ENCODE results near the gene CACNA1S. TPM values are rescaled to one million over a fixed set of nuclear protein-coding genes. Genes with fewer than 3 reads are reported as not detected.

CACNA1S gene
- total RNA-seq, 2 experiments from 2014 or later, result not detected

DNA sequence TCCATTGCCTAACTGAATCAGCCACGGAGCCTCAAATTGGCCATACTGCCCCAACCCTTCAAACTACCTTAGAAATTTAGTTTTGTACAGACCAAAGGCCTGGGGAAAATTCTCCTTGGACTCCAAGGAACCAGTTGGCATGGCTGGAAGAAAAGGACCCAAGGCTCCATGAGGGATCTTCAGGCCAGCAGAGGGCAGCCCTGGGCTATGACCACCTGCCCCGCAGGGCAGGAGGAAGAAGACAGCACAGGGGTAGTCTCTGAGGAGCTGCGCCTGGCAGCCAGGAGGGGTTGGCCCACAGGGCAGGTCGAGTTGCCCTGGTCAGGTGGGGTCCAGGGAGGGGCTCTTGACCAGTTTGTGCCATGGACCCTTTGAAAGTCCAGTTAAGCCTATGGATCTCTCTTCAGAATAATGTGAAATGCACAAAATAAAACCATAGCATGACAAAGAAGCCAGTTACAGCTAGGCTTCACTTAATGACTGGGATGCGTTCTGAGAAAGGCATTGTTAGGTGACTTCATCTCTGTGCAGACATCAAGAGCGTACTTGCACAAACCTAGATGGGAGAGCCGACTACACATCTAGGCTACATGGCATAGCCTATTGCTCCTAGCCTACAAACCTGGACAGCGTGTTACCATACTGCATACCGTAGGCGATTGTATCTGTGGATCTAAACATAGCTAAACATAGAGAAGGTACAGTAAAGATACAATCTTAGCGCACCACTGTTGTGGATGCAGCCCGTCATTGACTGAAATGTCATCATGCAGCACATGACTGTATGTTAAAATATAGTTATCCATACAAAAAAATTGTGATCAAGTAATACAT, 26.1 kb downstream of the CACNA1S start:
- no peaks in the 10 kb centered on the region for H3K4me1 ChIP-seq (ENCODE audit: insufficient read depth, low read length, poor library complexity, severe bottlenecking)
- POLR2A ChIA-PET, result no interaction called here
- H2AFZ ChIP-seq (ENCODE audit: low read length), result no peak overlapping the region
- intact Hi-C loops (cut with micrococcal nuclease; ENCODE audit: unreplicated experiment), result loop anchor here (1.0 to 10.0 kb wide), 2 partner anchors 28 to 139 kb away; no protein-coding TSS in a partner anchor
- no peaks in the 10 kb centered on the region for H3K9me2 ChIP-seq (ENCODE audit: insufficient read depth, low read length)
- H3K9me3 ChIP-seq (ENCODE audit: low read length), result no peaks in the 10 kb centered on the region
- no peak overlapping the region for H3K4me2 ChIP-seq (ENCODE audit: low read length)
- no peak overlapping the region for H3K4me3 ChIP-seq (ENCODE audit: low read depth, low read length, poor library complexity, severe bottlenecking)
- DNase-seq (ENCODE audit: low spot score), result peak; percentile 33
- H3K79me2 ChIP-seq (ENCODE audit: insufficient read depth, low read depth, low read length), result no peaks in the 10 kb centered on the region
- no peaks in the 10 kb centered on the region for H4K20me1 ChIP-seq (ENCODE audit: insufficient read depth, low read length)
- CTCF ChIA-PET (ENCODE audit: unreplicated experiment), result no interaction called here
- no TSS peak for BruUV-seq (replicated peaks)
- no peak for TF ChIP-seq EZH2phosphoT487 (IDR thresholded peaks at IDR 0.05; ENCODE audit: borderline replicate concordance, low read depth, low read length)
- TF ChIP-seq, protein P1, sequence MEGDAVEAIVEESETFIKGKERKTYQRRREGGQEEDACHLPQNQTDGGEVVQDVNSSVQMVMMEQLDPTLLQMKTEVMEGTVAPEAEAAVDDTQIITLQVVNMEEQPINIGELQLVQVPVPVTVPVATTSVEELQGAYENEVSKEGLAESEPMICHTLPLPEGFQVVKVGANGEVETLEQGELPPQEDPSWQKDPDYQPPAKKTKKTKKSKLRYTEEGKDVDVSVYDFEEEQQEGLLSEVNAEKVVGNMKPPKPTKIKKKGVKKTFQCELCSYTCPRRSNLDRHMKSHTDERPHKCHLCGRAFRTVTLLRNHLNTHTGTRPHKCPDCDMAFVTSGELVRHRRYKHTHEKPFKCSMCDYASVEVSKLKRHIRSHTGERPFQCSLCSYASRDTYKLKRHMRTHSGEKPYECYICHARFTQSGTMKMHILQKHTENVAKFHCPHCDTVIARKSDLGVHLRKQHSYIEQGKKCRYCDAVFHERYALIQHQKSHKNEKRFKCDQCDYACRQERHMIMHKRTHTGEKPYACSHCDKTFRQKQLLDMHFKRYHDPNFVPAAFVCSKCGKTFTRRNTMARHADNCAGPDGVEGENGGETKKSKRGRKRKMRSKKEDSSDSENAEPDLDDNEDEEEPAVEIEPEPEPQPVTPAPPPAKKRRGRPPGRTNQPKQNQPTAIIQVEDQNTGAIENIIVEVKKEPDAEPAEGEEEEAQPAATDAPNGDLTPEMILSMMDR (conservative IDR thresholded peaks at IDR 0.05; ENCODE audit: low read length), result peak; percentile 67
- H3K36me3 ChIP-seq (ENCODE audit: insufficient read depth, low read length), result no peaks in the 10 kb centered on the region
- H3K27ac ChIP-seq (ENCODE audit: low read depth, low read length, poor library complexity, severe bottlenecking), result no peak overlapping the region

DNA sequence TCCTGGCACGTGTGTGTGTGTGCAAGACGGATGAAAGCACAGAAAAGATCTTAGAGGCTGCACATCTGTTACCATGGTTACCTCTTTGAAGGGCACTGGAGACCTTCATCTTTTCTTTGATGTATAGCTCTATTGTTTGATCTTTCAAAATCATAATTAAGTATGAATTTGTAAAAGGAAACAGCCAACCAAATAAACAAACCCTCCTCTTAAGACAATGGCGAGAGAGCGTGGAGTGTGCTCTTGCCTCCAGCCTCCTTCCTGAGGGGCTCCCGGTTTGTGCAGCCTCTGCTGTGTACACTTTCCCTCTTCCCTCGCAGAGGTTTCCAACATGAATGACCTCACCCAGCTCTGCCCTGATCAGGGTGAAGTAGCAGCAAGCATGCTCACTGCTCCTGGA, 27.9 kb downstream of the CACNA1S start:
- ChIA-PET CTCF (ENCODE audit: unreplicated experiment) (no interaction called here), POLR2A (interaction anchor here (0.6 kb wide), 1 partner anchor 783 kb away, joined by 3 read pairs; no protein-coding TSS in a partner anchor)
- Histone ChIP-seq H3K4me3 (ENCODE audit: low read depth, low read length, poor library complexity, severe bottlenecking) (no peak overlapping the region), H4K20me1 (ENCODE audit: insufficient read depth, low read length) (no peaks in the 10 kb centered on the region), H3K27ac (ENCODE audit: low read depth, low read length, poor library complexity, severe bottlenecking) (no peak overlapping the region), H3K9me2 (ENCODE audit: insufficient read depth, low read length) (no peaks in the 10 kb centered on the region), H3K4me2 (ENCODE audit: low read length) (no peak overlapping the region), H3K4me1 (ENCODE audit: insufficient read depth, low read length, poor library complexity, severe bottlenecking) (no peaks in the 10 kb centered on the region), H3K9me3 (ENCODE audit: low read length) (no peaks in the 10 kb centered on the region), H2AFZ (ENCODE audit: low read length) (no peak overlapping the region), H3K36me3 (ENCODE audit: insufficient read depth, low read length) (no peaks in the 10 kb centered on the region), H3K79me2 (ENCODE audit: insufficient read depth, low read depth, low read length) (no peaks in the 10 kb centered on the region)
- TF ChIP-seq EZH2phosphoT487 (IDR thresholded peaks at IDR 0.05; ENCODE audit: borderline replicate concordance, low read depth, low read length), result no peak
- TF ChIP-seq, protein P1 (conservative IDR thresholded peaks at IDR 0.05; ENCODE audit: low read length), result no peak
- BruUV-seq (replicated peaks), result no TSS peak
- no peak for DNase-seq (ENCODE audit: low spot score)
- intact Hi-C loops (cut with micrococcal nuclease; ENCODE audit: unreplicated experiment), result loop anchor here (10.0 kb wide), 1 partner anchor 141 kb away; no protein-coding TSS in a partner anchor

DNA sequence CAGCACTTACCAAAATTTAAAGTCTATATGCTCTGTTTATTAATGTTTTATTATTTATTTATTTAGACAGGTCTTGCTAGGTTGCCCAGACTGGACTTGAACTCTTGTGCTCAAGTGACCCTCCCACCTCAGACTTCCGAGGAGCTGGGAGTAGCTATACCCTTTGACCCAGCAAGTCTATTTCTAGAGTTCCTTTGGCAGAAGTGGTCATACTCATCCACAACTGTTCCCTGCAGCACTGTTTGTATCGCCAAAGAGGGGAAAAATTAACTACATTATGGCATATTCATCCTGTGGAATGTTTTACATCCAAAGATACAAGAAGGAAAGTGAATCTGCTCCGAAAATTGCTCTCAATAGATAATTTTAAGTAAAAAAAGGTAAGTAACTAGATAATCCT, 28.5 kb downstream of the CACNA1S start:
- Histone ChIP-seq H3K4me2 (ENCODE audit: low read length) (no peak overlapping the region), H2AFZ (ENCODE audit: low read length) (no peak overlapping the region), H3K4me3 (ENCODE audit: low read depth, low read length, poor library complexity, severe bottlenecking) (no peak overlapping the region), H3K27ac (ENCODE audit: low read depth, low read length, poor library complexity, severe bottlenecking) (no peak overlapping the region), H3K4me1 (ENCODE audit: insufficient read depth, low read length, poor library complexity, severe bottlenecking) (no peaks in the 10 kb centered on the region), H4K20me1 (ENCODE audit: insufficient read depth, low read length) (no peaks in the 10 kb centered on the region), H3K9me2 (ENCODE audit: insufficient read depth, low read length) (no peaks in the 10 kb centered on the region), H3K36me3 (ENCODE audit: insufficient read depth, low read length) (no peaks in the 10 kb centered on the region), H3K79me2 (ENCODE audit: insufficient read depth, low read depth, low read length) (no peaks in the 10 kb centered on the region), H3K9me3 (ENCODE audit: low read length) (no peaks in the 10 kb centered on the region)
- DNase-seq (ENCODE audit: low spot score), result no peak
- no TSS peak for BruUV-seq (replicated peaks)
- TF ChIP-seq, protein P1 (conservative IDR thresholded peaks at IDR 0.05; ENCODE audit: low read length), result no peak
- no peak for TF ChIP-seq EZH2phosphoT487 (IDR thresholded peaks at IDR 0.05; ENCODE audit: borderline replicate concordance, low read depth, low read length)
- ChIA-PET POLR2A (interaction anchor here (0.6 kb wide), 1 partner anchor 784 kb away, joined by 3 read pairs; no protein-coding TSS in a partner anchor), CTCF (ENCODE audit: unreplicated experiment) (interaction anchor here (1.4 kb wide), 1 partner anchor 36 kb away, joined by 3 read pairs; no protein-coding TSS in a partner anchor)
- intact Hi-C loops (cut with micrococcal nuclease; ENCODE audit: unreplicated experiment), result loop anchor here (10.0 kb wide), 1 partner anchor 141 kb away; no protein-coding TSS in a partner anchor
